ENCODE data around the gene CHCHD4.

Gene CHCHD4

DNA sequence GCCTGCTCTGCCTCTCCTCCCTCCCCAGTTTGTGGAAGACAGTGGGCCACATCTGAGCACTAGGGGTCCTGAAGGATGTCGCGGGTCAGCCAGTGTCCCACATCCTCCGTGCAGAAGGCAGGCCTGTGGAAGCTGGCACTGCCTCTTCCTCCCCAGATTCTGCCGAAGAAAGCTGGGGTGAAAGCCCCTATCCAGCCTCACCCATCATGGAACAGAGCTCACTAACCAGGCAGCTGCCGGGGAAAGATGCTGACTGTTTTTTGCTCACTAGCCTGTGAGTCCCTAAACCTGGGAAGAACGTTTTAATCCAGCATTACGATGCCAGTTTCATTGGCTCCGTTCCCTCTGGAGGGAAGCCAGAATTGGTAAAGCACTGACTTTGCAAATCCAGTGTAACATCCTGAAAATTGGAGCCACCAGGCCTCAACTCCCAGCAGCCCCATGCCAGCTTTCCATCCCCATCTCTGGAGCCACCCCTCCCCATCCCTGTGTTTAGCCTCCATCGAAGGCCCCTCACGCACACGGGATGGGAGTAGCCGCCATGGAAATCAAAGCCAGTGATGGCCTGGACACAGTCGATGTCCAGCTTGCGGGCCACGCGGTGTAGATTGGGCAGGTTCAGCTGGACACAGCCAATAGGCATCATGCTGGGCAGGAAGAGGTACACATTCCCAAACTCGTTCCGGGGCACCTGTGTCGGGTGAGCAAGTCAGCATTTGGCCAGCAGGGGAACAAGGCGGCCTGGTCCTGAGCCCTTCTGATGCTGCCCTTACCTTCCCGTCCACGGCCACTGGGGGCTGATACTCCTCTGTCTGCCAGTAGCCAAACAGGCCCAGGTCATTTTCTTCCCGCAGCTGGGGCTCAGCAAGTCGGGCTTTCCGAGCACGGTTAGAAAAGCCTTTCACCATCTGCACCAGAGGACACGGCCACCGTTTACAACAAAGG, 23.6 kb upstream of the CHCHD4 start:
- no peak for DNase-seq

DNA sequence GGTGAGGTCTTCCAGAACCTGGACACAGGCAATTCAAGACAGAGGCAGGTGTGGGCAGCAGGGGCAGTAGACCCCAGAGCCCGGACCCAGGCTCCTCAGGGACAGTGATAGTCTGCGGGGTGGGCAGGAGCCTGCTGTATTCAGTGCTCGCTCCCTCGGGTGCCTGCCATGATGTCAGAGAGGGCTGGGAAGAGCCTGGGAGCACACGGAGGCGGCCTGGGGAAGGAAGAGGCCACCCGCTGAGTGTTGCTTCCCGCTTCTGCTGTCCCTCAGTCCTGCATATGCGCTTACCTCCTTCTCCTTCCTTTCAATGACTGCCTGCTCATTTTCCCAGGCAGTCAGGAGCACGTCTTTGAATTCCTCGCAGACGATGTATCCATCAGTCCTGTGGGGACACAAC, 22.9 kb upstream of the CHCHD4 start:
- DNase-seq, result no peak

DNA sequence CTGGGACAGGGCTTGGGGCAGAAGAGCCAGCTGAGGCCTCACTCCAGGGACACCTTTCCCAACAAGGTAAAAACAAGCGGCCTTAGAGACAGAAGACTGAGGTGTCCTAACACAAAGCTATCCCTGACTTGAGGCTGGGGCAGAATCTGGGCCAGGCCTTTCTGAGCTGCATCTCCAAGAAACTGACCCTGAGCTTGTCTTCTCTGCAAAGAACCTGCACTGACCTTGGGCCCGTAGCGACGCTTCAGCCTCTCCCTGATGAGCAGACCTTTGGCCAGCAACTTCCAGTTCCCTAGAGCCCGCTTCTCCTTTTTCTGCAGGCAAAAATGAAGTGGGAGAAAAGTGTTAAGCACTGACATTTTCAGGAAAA, 22.4 kb upstream of the CHCHD4 start:
- no peak for DNase-seq

DNA sequence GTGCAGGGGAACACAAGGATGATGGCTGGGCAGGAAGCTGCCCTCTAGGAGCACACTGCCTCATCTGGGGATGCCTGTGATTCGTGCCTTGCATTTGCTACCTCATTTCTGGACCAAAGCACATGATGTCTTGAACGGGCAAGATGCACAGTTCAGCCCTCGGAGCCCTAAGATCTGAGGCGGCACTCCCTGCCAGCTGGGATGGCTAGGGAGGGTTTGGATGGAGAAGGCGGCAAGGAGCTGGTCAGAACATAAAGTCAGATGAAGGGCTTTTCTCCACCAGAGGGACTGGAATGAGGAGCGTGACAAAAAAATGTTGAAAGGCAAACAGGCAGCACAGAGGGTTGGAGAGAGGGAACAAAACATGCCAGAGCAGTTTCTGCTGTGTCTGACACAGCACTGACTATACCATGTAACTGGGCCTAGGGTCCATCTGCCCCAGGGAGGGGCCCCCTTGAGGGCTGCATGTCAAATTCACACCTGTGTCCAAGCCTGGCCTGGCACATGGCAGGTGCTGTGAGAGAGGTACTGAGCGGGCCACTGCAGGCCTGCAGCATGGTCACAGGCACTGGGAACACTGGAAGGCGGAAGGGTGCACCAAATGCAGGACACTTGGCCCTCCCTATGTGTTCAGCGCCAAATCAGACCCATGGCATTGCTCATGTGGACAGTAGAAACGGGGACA, 21.9 kb upstream of the CHCHD4 start:
- no peak for DNase-seq

DNA sequence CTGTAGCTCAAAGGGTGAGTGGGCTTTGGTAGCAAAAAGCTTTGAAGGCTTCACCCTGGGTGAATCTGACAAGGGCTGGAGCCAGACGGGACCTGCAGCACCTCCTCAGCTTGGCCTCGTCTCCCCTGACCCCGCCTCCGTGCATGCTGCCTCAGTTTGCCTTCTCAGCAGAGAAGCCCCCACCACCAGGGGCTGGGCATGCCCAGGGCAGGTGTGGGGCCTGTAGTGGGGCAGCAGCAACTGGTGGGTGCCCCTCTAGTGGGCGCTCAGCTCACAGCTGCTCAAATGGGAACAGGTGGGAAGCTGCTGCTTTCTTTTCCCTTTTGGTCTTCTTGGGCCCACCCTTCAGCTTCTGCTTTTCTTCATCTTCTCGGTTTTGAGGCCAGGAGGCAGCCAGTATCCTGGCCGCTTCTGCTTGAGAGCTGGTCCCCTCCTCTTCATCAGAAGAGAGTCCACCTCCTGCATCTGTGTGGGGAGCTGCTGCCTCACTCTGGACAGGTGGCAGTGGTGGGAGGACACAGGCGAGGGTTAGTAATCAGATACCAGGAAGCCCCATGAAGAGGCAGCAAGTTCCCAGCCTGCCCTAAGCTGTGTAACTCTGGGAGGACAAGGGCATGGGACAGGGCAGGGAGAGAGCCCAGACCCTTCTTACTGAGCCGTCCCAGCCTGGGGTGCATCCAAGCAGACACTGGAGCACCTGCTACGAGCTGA, 21.2 kb upstream of the CHCHD4 start:
- DNase-seq, result no peak

DNA sequence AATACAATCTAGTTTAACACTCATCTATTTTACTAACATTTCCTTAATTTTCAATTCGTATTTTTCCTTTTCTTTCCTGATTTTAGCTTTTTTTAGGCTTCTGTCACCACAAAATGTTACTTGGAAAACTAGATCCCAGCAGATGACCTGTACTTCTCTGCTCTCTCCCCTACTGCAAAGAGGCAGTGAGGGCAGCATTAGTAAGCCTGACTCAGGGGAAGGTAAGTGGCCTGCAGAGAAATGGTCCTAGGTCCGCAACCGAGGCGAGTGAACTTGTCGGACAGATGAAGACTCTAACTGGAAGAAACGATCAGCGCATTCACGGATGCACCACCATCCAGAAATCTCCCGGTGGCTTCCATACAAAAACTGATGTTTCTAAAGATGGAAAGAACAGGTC, 20.6 kb upstream of the CHCHD4 start:
- DNase-seq, result no peak

DNA sequence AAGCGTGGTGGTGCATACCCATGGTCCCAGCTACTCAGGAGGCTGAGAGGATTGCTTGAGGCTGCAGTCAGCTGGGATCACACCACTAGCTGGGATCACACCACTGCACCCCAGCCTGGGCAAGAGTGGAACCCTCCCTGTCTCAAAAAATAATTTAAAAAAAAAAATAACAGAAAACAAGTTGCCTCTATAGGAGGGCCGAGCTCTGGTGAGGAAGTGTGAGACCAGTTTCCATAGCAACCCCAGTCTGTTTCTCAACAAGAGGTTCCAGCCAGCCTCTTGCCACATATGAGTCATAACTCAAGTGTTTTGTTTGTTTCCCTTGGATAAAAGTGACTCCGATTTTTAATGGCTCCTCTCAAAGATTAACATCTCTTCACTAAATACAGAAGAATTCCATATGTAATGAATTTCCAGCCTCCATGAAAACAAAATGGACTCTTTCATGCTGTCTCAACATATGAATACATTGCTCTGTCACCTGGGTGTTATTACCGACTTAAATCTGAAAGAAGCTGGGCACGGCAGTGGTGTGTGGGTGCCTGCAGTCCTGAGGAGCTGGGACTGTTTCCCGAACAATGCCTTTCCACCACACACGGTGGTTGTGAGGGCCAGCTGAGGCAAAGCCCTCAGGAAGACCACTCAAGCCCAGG, 19.9 kb upstream of the CHCHD4 start:
- DNase-seq, result peak; percentile 92

DNA sequence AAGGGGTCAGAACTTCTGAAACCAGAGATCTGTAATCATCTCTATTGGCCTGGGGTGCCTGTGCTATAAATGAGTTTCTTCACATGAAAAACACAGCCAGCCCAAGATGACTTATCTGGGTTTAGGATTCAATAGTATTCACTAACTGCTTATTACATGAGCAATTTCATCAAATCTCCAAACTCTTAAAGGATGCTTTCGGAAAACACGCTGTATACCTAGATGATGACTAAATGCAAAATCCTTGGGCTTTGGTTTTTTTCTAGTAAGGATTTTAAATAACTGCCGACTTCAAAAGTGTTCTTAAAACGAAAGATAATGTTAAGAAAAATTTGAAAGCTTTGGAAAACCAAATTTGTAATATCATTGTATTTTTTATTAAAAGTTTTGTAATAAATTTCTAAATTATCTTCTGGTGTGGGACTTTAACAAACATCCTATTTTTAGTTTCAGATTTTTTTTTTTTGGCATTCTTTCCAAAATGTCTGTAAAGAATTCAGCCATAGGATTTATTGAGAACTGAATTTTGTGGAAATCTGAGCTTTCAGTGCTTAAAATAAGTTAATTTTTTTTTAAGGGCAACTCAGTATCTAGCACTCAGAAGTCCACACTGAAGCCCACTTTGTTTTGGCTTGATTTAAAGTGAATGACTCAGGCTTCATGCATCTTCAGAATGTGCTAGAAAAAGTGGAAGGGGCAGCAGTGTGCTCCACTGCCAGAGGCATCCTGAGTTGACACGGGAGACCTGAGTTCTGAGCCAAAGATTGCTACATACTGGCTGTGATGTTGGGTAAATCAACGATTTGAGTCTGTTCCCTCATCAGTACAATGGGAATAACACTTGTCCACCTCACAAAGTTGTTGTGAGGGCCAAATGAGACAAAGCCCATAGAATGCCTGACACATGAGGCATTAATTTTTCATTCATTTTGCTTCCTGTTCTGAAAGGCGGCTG, 18.9 kb upstream of the CHCHD4 start:
- DNase-seq, result no peak

DNA sequence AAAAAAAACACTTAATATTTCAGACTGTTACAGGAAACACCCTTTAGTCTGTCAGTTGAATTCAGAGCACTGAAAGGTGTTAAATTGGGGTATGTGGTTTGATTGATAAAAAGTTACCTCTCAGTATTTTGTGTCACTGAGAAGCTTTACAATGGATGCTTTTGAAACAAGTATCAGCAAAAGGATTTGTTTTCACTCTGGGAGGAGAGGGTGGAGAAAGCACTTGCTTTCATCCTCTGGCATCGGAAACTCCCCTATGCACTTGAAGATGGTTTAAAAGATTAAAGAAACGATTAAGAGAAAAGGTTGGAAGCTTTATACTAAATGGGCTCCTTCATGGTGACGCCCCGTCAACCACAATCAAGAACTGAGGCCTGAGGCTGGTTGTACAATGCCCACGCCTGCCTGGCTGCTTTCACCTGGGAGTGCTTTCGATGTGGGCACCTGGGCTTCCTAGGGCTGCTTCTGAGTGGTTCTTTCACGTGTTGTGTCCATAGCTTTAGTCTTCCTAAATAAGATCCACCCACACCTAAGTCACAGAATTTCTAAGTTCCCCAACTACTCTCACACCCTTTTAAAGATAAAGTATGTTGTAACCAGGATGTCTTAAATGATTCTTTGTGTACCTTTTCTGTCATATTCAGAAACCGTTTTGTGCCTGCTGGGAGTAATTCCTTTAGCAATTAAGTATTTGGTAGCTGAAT, 18.0 kb upstream of the CHCHD4 start:
- DNase-seq, result peak; percentile 44

DNA sequence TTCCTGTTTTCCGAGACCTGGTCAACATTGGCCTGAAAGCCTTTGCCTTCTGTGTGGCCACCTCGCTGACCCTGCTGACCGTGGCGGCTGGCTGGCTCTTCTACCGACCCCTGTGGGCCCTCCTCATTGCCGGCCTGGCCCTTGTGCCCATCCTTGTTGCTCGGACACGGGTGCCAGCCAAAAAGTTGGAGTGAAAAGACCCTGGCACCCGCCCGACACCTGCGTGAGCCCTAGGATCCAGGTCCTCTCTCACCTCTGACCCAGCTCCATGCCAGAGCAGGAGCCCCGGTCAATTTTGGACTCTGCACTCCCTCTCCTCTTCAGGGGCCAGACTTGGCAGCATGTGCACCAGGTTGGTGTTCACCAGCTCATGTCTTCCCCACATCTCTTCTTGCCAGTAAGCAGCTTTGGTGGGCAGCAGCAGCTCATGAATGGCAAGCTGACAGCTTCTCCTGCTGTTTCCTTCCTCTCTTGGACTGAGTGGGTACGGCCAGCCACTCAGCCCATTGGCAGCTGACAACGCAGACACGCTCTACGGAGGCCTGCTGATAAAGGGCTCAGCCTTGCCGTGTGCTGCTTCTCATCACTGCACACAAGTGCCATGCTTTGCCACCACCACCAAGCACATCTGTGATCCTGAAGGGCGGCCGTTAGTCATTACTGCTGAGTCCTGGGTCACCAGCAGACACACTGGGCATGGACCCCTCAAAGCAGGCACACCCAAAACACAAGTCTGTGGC, 17.1 kb upstream of the CHCHD4 start:
- no peak for DNase-seq

DNA sequence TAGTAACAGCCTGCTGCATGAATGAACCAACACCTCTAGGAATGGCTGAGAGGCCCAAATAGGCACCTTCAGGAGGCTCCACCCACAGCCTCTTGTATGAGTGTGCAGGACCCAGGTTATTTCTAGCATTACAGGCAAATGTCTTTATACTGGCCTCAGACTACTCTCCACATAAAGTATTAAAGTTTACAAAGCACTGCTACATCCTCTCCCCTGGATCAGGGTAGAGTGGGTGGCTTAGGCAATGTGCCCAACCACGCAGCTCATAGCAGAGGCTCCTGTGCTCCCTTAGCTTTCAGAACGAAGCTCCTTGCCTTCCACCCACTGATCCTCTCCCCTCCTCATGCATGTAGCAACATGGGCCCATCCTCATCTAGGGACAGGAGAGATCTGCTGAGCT, 16.5 kb upstream of the CHCHD4 start:
- no peak for DNase-seq

DNA sequence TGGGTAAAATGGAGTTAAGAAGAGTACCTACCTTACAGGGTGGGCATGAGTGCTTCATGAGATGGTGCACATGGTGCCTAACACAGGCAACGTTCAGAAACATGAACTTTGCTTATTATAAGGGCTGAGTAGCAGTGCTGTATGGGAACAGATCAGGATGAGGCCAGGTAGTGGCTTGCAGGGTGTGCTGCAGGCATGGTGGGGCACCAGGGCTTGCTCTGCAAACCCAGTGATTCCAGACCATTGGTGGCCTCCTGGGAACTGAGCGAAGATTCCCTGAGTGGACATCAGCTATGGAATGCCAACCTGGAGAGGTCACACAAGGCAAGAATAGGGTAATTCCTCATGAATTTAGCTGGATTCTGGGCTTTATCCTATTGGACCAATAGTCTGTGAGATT, 16.0 kb upstream of the CHCHD4 start:
- DNase-seq, result no peak

DNA sequence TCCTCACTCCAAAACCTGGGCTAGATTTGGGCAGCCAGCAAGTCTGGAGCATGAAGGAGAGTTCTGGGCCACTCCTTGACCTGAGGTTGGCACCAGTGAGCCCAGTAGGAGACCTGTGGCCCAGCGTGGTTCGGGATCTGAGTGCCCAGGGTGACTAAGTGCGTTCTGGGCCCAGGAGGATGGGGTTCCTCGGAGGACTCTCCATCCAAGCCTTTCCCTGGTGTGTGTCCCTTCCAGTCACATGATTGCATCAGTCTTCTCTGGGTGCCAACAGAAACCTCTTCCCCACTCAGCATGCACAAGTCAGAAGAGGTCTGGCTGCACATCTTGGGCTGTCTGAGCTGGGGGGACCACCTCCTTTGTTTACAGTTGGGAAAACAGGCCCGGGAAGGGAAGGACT, 15.1 kb upstream of the CHCHD4 start:
- no peak for DNase-seq

DNA sequence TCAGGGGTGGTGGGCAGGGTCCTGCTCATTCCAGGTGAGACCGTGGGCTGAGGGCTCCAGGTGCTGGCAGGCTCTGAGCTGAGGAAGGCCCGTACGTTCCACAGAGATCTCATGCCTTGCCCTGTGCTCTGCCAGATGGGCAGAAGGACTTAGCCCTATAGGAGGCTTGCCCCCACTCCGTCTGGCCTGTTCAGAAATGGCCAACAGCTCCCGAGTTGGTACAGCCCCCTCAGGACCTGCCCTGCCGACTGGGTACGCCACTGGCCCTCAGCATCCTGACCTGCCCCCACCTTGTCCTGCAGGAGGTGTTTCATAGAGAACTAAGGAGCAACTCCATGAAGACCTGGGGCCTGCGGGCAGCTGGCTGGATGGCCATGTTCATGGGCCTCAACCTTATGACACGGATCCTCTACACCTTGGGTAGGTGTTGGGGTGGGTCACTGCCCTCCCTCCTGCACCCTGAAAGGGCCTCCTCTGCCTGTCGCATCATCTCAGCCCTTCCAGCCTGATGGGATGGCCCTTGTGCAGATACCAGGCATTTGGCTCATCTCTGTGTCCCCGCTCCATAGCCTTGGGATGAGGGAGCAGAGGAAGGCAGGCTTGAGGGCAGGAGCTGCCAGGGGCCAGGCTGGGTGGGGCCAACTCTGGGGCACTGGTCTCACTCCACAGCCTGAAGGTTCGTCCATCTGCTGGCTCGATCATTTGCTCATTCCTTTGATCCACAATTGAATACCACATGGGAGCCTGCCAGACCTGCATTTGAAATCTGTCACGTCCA, 14.4 kb upstream of the CHCHD4 start:
- no peak for DNase-seq

DNA sequence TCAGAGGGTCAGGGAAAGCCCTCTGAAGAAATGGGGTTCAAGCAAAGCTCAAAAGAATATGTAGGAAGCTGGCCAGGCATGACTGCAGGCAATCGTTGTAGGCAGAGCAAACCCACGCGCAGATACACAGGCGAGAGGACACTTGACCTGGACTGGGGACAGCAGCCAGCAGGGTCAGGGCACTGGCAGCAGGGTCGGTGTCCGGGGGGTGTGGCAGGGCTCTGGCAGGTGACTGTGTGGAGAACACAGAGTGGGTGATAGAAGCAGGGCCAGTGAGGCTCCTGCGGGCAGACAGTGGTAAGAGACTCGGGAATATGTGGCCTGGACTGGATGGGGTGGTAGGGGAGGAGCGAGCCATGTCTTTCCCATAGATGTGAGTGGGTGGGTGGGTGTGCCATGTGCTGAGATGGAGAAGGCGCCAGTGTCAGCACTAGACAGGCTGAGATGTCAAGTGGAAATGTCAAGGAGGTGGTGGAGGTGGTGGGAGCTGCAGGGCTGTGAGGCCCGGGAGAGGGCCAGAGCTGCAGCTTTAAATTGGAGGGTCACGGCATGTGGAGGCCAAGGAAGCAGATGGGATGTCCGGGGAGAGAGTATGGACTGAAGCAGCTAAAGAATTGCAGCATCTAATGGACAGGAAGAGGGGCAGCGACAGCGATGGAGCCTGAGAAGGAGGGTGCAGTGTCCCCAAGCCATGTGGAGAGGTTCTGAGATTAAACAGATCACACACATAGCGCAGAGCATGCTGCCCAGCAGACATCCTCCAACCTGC, 13.6 kb upstream of the CHCHD4 start:
- no peak for DNase-seq

DNA sequence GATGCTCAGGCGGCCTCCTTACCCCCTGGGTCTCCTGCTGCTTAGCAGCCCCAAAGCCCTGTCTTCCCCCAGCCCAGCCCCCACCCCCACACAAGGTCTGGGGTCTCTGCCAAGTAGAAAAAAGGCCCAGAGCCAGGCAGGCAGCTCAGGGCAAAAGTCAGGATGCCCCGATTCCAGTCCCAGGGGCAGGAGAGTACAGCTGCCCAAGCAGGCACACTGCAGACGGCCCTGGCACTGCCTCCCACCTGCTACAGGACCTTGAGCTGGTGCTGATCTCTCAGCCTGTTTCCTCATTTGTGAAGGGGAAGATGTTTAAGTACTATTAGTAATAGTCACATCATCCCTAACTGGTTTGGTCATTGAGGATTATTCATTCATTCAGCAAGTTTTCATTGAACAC, 12.8 kb upstream of the CHCHD4 start:
- no peak for DNase-seq

DNA sequence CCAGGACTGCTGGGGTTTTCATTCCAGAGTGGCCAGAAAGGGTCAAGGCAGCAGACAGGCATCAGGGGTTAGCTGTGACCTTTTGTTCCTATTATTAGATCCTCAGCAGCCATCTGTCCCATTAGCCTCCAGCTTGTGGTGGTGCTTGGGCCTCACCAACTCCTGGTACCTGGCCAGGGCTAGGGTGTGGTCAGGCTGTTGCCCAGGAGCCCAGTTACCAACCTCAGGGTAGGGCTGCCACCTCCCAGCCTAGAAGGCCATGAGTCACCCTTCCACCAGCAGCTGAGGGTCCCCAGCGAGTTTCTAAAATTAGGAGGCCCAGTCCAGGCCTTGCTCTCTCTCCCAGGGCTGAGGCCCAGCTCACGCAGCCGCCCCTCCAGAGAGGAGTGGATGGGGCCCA, 12.3 kb upstream of the CHCHD4 start:
- DNase-seq, result no peak

DNA sequence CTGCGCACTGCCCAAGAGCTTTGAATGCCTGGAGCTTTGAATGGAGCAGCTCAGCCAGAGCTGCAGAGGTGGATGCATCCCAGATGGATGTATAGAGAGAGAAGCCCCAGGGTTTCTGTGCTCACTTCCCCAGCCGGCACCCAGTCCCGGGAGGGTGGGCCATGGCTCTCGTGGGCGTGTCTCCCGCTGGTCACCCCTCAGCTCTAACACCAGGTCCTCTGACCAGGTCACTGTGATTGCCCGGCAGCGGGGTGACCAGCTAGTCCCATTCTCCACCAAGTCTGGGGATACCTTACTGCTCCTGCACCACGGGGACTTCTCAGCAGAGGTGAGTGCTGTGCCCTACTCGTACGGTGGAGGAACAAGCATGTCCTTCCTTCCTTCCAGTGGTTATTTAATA, 10.9 kb upstream of the CHCHD4 start:
- no peak for DNase-seq

DNA sequence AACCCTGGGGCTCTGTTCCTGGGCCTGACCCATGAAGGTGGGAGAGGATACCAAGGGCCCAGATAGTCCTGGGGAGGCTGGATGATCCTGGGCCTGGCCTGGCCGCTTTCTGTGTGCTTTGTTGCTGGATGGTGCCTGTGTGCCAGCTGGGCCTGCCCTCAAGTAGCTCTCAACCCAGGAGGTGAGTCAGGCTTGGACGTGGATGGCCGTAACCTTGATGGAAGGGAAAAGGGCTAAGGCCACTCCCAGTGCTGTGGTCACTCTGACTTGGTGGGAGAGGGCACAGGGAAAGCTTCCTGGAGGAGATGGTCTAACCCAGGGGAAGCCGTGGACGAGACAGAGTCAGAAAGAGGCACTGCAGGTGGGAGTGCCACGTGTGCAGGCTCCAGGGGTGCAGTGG, 9.6 kb upstream of the CHCHD4 start:
- DNase-seq, result no peak
